Tibial nerve (tissue), 4 donors: ENCODE results near the gene RIBC1. TPM values are rescaled to one million over a fixed set of nuclear protein-coding genes. Genes with fewer than 3 reads are reported as not detected.

Experiments
- DNase-seq, 2 donors: peaks; one replicate each; pipeline ENCODE4 v3.0.0-alpha.2; 2019; ENCODE audit warnings: low spot score in 2 of 2
- H3K27ac ChIP-seq, 4 donors: fragments of 200-600 bp; sonication (generic) in 3 of 4; one replicate each; pipeline ENCODE4 v1.5.1; 2017 to 2019; ENCODE audit warnings: mild to moderate bottlenecking in 1 of 4
- H3K27me3 ChIP-seq, 2 donors: fragments of 200-600 bp; sonication (generic) in 1 of 2; one replicate each; pipeline versions ENCODE4 v1.5.1 to v1.6.0; 2017 to 2019
- H3K36me3 ChIP-seq, 3 donors: fragments of 200-600 bp; sonication (generic); one replicate each; pipeline ENCODE4 v1.5.1; 2018 to 2019
- H3K4me1 ChIP-seq, 4 donors: fragments of 200-600 bp; sonication (generic) in 3 of 4; one replicate each; pipeline ENCODE4 v1.5.1; 2017 to 2019
- H3K4me3 ChIP-seq, 4 donors: fragments of 200-600 bp; sonication (generic) in 3 of 4; one replicate each; pipeline ENCODE4 v1.5.1; 2017 to 2019; ENCODE audit warnings: mild to moderate bottlenecking in 1 of 4, moderate library complexity in 1 of 4
- H3K9me3 ChIP-seq, 4 donors: fragments of 200-600 bp; sonication (generic) in 3 of 4; one replicate each; pipeline ENCODE4 v1.5.1; 2017 to 2019
- CTCF ChIP-seq, 5 experiments: fragments of 200-600 bp in 3 of 5; fragments of 450-650 bp in 2 of 5; sonication (generic) in 3 of 5; IDR thresholded peaks; one replicate each; pipeline ENCODE4 v1.5.1; 2016 to 2019; ENCODE audit warnings: antibody characterized with exemption in 5 of 5, mild to moderate bottlenecking in 3 of 5, moderate library complexity in 2 of 5
- EP300 ChIP-seq, 2 donors: sonication (generic); formaldehyde crosslinking; IDR thresholded peaks; one replicate each; pipeline ENCODE4 v1.6.1; 2017; ENCODE audit warnings: antibody characterized with exemption in 2 of 2, mild to moderate bottlenecking in 1 of 2
- POLR2A ChIP-seq, 2 donors: fragments of 450-650 bp; IDR thresholded peaks; one replicate each; pipeline ENCODE4 v1.6.1; 2017; ENCODE audit warnings: antibody characterized with exemption in 2 of 2, mild to moderate bottlenecking in 2 of 2, moderate library complexity in 2 of 2
- WGBS, 2 donors: methylation state at CpG; one replicate each; pipeline ENCODE4 v1.1.5; 2018; 5-methylcytosine and 5-hydroxymethylcytosine counted together
- total RNA-seq, 4 donors: library from RNA; depleted of rRNA; stranded (reverse); fragments of >200 nt; gene quantifications; one replicate each; pipeline ENCODE4 v1.1.0, GENCODE V29; 2016

RIBC1 gene
- total RNA-seq, 4 donors from 2014 or later = 0.42 to 2.5 (median 0.44) TPM; not detected in 1

GRCh38 chrX:53377464-53377863 is 45.2 kb upstream of the RIBC1 start:
- no peak for DNase-seq
- TF ChIP-seq EP300 (IDR thresholded peaks at IDR 0.05) (no peak), CTCF (IDR thresholded peaks at IDR 0.05) (no peak), POLR2A (IDR thresholded peaks at IDR 0.05) (no peak)
- Histone ChIP-seq H3K9me3 (no peaks in the 10 kb centered on the region), H3K27ac (no peak overlapping the region), H3K4me3 (no peak overlapping the region), H3K36me3 (peaks cover 0 to 45% (median 0%) of the 10 kb centered on the region in 3 donors), H3K4me1 (no peaks in the 10 kb centered on the region), H3K27me3 (no peaks in the 10 kb centered on the region)
- WGBS, 2 donors = 88 to 98% methylated on average over 2 of the region's 2 CpGs

- no peak overlapping the region for H3K27ac ChIP-seq
- 90 to 100% methylated on average over 3 of the region's 3 CpGs for WGBS, 2 donors
- H3K4me1 ChIP-seq = no peaks in the 10 kb centered on the region
- DNase-seq = no peak
- TF ChIP-seq EP300 (IDR thresholded peaks at IDR 0.05) = no peak
- no peak for TF ChIP-seq POLR2A (IDR thresholded peaks at IDR 0.05)
- no peak for TF ChIP-seq CTCF (IDR thresholded peaks at IDR 0.05)
- H3K36me3 ChIP-seq = peaks cover 0 to 62% (median 0%) of the 10 kb centered on the region in 3 donors
- H3K4me3 ChIP-seq = no peak overlapping the region
- no peaks in the 10 kb centered on the region for H3K9me3 ChIP-seq
- no peaks in the 10 kb centered on the region for H3K27me3 ChIP-seq
Observed at GRCh38 chrX:53379008-53379710, 43.5 kb upstream of the RIBC1 start.

- WGBS, 2 donors = 79 to 86% methylated on average over 4 of the region's 4 CpGs
- Histone ChIP-seq H3K4me3 (no peak overlapping the region), H3K9me3 (no peaks in the 10 kb centered on the region), H3K36me3 (peaks cover 0 to 64% (median 0%) of the 10 kb centered on the region in 3 donors), H3K27ac (no peak overlapping the region), H3K4me1 (no peaks in the 10 kb centered on the region), H3K27me3 (no peaks in the 10 kb centered on the region)
- TF ChIP-seq POLR2A (IDR thresholded peaks at IDR 0.05) = no peak
- no peak for TF ChIP-seq EP300 (IDR thresholded peaks at IDR 0.05)
- no peak for TF ChIP-seq CTCF (IDR thresholded peaks at IDR 0.05)
- DNase-seq = no peak
Observed at GRCh38 chrX:53379747-53380146, 42.9 kb upstream of the RIBC1 start.

- DNase-seq = no peak
- Histone ChIP-seq H3K9me3 (no peaks in the 10 kb centered on the region), H3K4me3 (no peak overlapping the region), H3K4me1 (no peaks in the 10 kb centered on the region), H3K36me3 (peaks cover 0 to 67% (median 0%) of the 10 kb centered on the region in 3 donors), H3K27ac (no peak overlapping the region), H3K27me3 (no peaks in the 10 kb centered on the region)
- TF ChIP-seq POLR2A (IDR thresholded peaks at IDR 0.05) (no peak), EP300 (IDR thresholded peaks at IDR 0.05) (no peak), CTCF (IDR thresholded peaks at IDR 0.05) (no peak)
- 50 to 73% methylated on average over 2 to 4 of the region's 4 CpGs for WGBS, 2 donors
Observed at GRCh38 chrX:53383376-53384076, 39.1 kb upstream of the RIBC1 start.
